IMR-90 (cell line): ENCODE data around the gene CALU. TPM values are rescaled to one million over a fixed set of nuclear protein-coding genes. Genes with fewer than 3 reads are reported as not detected.

Experiments used
- ATAC-seq: fragments of 200-7000 bp; cut with Tn5 transposase; 2 replicates; pipeline ENCODE4 v1.9.1; 2020; ENCODE audit warnings: low read depth, mild to moderate bottlenecking, moderate library complexity
- BruUV-seq: library from RNA; stranded (reverse); fragments of 400-500 nt; replicated peaks from 2 replicates; lab custom pipeline; 2021; lab: Mats Ljungman, UMichigan
- CTCF ChIA-PET: fragments of 300-600 bp; formaldehyde crosslinking; extraction: SDS; loops from one replicate; lab custom pipeline; 2021; ENCODE audit warnings: antibody characterized with exemption; lab: Yijun Ruan, JAX
- POLR2A ChIA-PET: fragments of 300-600 bp; sonication (Branson Sonifier 250); formaldehyde crosslinking; loops from one replicate; lab custom pipeline; 2022; ENCODE audit warnings: antibody characterized with exemption; ENCODE audit not compliant: unreplicated experiment; lab: Charles Lee
- DNase-seq: peaks from one replicate; pipeline ENCODE4 v3.0.0; 2013
- H2AFZ ChIP-seq: replicated peaks from 2 replicates; pipeline ENCODE3; 2013; ENCODE audit warnings: low read length, mild to moderate bottlenecking; ENCODE audit not compliant: poor library complexity
- H2AK5ac ChIP-seq: 2 replicates; pipeline ENCODE4 v1.6.1; 2013; ENCODE audit warnings: low read depth, low read length, inconsistent platforms
- H2AK9ac ChIP-seq: replicated peaks from 2 replicates; pipeline ENCODE3; 2013; ENCODE audit warnings: mild to moderate bottlenecking, low read depth, low read length, moderate library complexity; ENCODE audit not compliant: poor library complexity
- H2BK120ac ChIP-seq: 2 replicates; pipeline ENCODE4 v1.6.1; 2013; ENCODE audit warnings: low read depth, low read length, inconsistent platforms
- H2BK15ac ChIP-seq: 3 replicates; pipeline ENCODE4 v1.6.1; 2013; ENCODE audit warnings: low read depth, low read length, inconsistent platforms
- H2BK20ac ChIP-seq: 2 replicates; pipeline ENCODE4 v1.6.1; 2013; ENCODE audit warnings: low read depth, mild to moderate bottlenecking, inconsistent platforms, low read length, moderate library complexity
- H2BK5ac ChIP-seq: 2 replicates; pipeline ENCODE4 v1.6.1; 2013; ENCODE audit warnings: mild to moderate bottlenecking, low read depth, low read length, inconsistent platforms; ENCODE audit not compliant: poor library complexity, severe bottlenecking
- H3K14ac ChIP-seq: replicated peaks from 2 replicates; pipeline ENCODE4 v1.6.1; 2013; ENCODE audit warnings: low read depth, low read length, inconsistent platforms
- H3K18ac ChIP-seq: 2 replicates; pipeline ENCODE4 v1.6.1; 2013; ENCODE audit warnings: low read depth, low read length, control low read depth
- H3K23ac ChIP-seq: 2 replicates; pipeline ENCODE4 v1.6.1; 2013; ENCODE audit warnings: low read depth, low read length, inconsistent platforms
- H3K27ac ChIP-seq: 2 replicates; pipeline ENCODE4 v1.5.1; 2013; ENCODE audit warnings: mild to moderate bottlenecking, control low read depth, low read length; ENCODE audit not compliant: insufficient read depth
- H3K27me3 ChIP-seq: 2 replicates; pipeline ENCODE4 v1.6.1; 2013; ENCODE audit warnings: low read length; ENCODE audit not compliant: control insufficient read depth, insufficient read depth
- H3K36me3 ChIP-seq: 2 replicates; pipeline ENCODE4 v1.6.1; 2013; ENCODE audit warnings: low read length, mixed read lengths; ENCODE audit not compliant: control insufficient read depth, insufficient read depth
- H3K4ac ChIP-seq: 2 replicates; pipeline ENCODE4 v1.6.1; 2013; ENCODE audit warnings: low read depth, low read length, inconsistent platforms
- H3K4me1 ChIP-seq: 2 replicates; pipeline ENCODE4 v1.6.1; 2013; ENCODE audit warnings: low read length, mixed read lengths; ENCODE audit not compliant: control insufficient read depth, insufficient read depth
- H3K4me2 ChIP-seq: 2 replicates; pipeline ENCODE4 v1.6.1; 2013; ENCODE audit warnings: low read depth, mild to moderate bottlenecking, control low read depth, low read length, moderate library complexity
- H3K4me3 ChIP-seq: 2 replicates; pipeline ENCODE4 v1.5.1; 2013; ENCODE audit warnings: low read depth, mild to moderate bottlenecking, control low read depth, low read length, moderate library complexity; ENCODE audit not compliant: insufficient read depth
- H3K56ac ChIP-seq: 2 replicates; pipeline ENCODE4 v1.6.1; 2013; ENCODE audit warnings: low read length, inconsistent platforms; ENCODE audit not compliant: insufficient read depth; ENCODE audit errors: extremely low read depth
- H3K79me1 ChIP-seq, 2 experiments: 2 replicates each; pipeline ENCODE4 v1.6.1; 2013; ENCODE audit warnings: low read length in 2 of 2, inconsistent platforms in 1 of 2, low read depth in 1 of 2
- H3K9ac ChIP-seq: 2 replicates; pipeline ENCODE4 v1.6.1; 2013; ENCODE audit warnings: low read depth, low read length, control low read depth
- H3K9me1 ChIP-seq: 2 replicates; pipeline ENCODE4 v1.6.1; 2013; ENCODE audit warnings: low read length, inconsistent platforms; ENCODE audit not compliant: insufficient read depth
- H3K9me3 ChIP-seq: 2 replicates; pipeline ENCODE4 v1.6.1; 2013; ENCODE audit warnings: low read length; ENCODE audit not compliant: control insufficient read depth, insufficient read depth
- H4K20me1 ChIP-seq: 2 replicates; pipeline ENCODE4 v1.6.1; 2013; ENCODE audit warnings: low read length, inconsistent platforms; ENCODE audit not compliant: insufficient read depth
- H4K5ac ChIP-seq: 2 replicates; pipeline ENCODE4 v1.6.1; 2013; ENCODE audit warnings: mild to moderate bottlenecking, low read depth, low read length, control low read depth
- H4K8ac ChIP-seq, 2 experiments: 2 replicates each; pipeline ENCODE4 v1.6.1; 2013; ENCODE audit warnings: low read depth in 2 of 2, low read length in 2 of 2, control low read depth in 1 of 2, inconsistent platforms in 1 of 2
- H4K91ac ChIP-seq: 2 replicates; pipeline ENCODE4 v1.6.1; 2013; ENCODE audit warnings: low read depth, low read length, inconsistent platforms; ENCODE audit not compliant: insufficient read depth
- ELK1 ChIP-seq: fragments of 150-350 bp; IDR thresholded peaks from 2 replicates; pipeline ENCODE4 v1.6.1; 2016; ENCODE audit warnings: low read depth, mild to moderate bottlenecking, low read length, moderate library complexity, borderline replicate concordance
- RCOR1 ChIP-seq: IDR thresholded peaks from 2 replicates; pipeline ENCODE4 v1.6.1; 2012; ENCODE audit warnings: mild to moderate bottlenecking, low read length, improper control_type of control experiment; ENCODE audit not compliant: insufficient replicate concordance
- RFX5 ChIP-seq: IDR thresholded peaks from 2 replicates; pipeline ENCODE4 v1.8.0; 2012; ENCODE audit warnings: low read depth, mild to moderate bottlenecking, low read length, moderate library complexity
- WGBS, 2 experiments: methylation state at CpG; one replicate each; pipeline versions ENCODE4 v1.1.5 to v1.1.7; 2013; ENCODE audit warnings: missing lambda C conversion rate in 2 of 2; ENCODE audit not compliant: insufficient read length in 1 of 2; ENCODE audit errors: extremely low coverage in 2 of 2; 5-methylcytosine and 5-hydroxymethylcytosine counted together
- dilution Hi-C: fragments of 300-500 bp; cut with HindIII; formaldehyde crosslinking; loops from one replicate; pipeline ENCODE4 v1.14.3; 2018; ENCODE audit warnings: low sequenced_read_pairs; ENCODE audit not compliant: unreplicated experiment
- in situ Hi-C: fragments of 300-500 bp; cut with MboI; formaldehyde crosslinking; loops from 3 replicates; pipeline ENCODE4 v1.14.3; 2019; ENCODE audit warnings: low sequenced_read_pairs, inconsistent platforms, mixed read lengths
- intact Hi-C: fragments of 100-400 bp; cut with micrococcal nuclease; formaldehyde crosslinking; loops from 2 replicates; pipeline ENCODE4 v1.10.0; 2022
- polyA plus RNA-seq, 3 experiments: library from polyadenylated mRNA; depleted of rRNA; stranded (reverse); fragments of >200 nt; gene quantifications; 2 replicates each; pipeline ENCODE4 v1.2.3, GENCODE V29; 2012; ENCODE audit warnings: low replicate concordance in 1 of 3
- total RNA-seq: library from RNA; depleted of rRNA; stranded (reverse); fragments of >200 nt; gene quantifications from 2 replicates; pipeline ENCODE4 v1.2.3, GENCODE V29; 2012

Gene CALU
- total and polyA plus RNA-seq, 2 of the 4 experiments (the other 2 are of a cell fraction) = 421 to 525 TPM

DNA sequence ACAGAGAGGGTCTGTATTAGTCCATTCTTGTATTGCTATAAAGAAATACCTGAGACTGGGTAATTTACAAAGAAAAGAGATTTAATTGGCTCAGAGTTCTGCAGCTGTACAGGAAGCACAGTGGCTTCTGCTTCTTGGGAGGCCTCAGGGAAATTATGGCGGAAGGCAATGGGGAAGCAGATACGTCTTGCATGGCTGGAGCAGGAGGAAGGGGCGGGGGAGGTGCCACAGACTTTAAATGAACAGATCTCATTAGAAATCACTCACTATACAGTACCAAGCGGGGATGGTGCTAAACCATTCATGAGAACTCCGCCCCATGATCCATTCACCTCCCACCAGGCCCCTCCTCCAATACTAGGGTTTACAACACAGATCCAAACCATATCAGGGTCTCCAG, 3.7 kb upstream of the CALU start:
- no peak overlapping the region for H3K27ac ChIP-seq
- no peak overlapping the region for H3K4ac ChIP-seq
- no peak overlapping the region for H3K4me3 ChIP-seq
- BruUV-seq = no TSS peak
- ATAC-seq = no peak
- no peak overlapping the region for H2BK20ac ChIP-seq
- no peak overlapping the region for H3K9ac ChIP-seq
- H2AFZ ChIP-seq = no peak overlapping the region
- CTCF ChIA-PET = no interaction called here
- no peak for TF ChIP-seq ELK1
- TF ChIP-seq RCOR1 = no peak
- no peak for TF ChIP-seq RFX5
- H2AK9ac ChIP-seq = no peak overlapping the region
- peaks cover 5% of the 10 kb centered on the region; the same call in 1 of the 2 replicates for H3K9me1 ChIP-seq
- no peak overlapping the region for H3K4me2 ChIP-seq
- DNase-seq = no peak
- H3K18ac ChIP-seq = no peak overlapping the region
- no peak overlapping the region for H4K91ac ChIP-seq
- H3K14ac ChIP-seq = no peak overlapping the region
- H2BK5ac ChIP-seq = no peak overlapping the region
- dilution Hi-C loops = no loop called here
- WGBS, 2 experiments = no CpG with 5 or more reads among the region's 5 CpGs
- no peaks in the 10 kb centered on the region for H3K9me3 ChIP-seq
- H3K4me1 ChIP-seq = peaks cover 5% of the 10 kb centered on the region
- H2BK120ac ChIP-seq = no peak overlapping the region
- no peak overlapping the region for H2AK5ac ChIP-seq
- H4K5ac ChIP-seq = no peak overlapping the region
- intact Hi-C loops = no loop called here
- H4K8ac ChIP-seq = no peak overlapping the region
- peaks cover 13% of the 10 kb centered on the region for H4K20me1 ChIP-seq
- H2BK15ac ChIP-seq = no peak overlapping the region
- POLR2A ChIA-PET = no interaction called here
- H3K23ac ChIP-seq = no peak overlapping the region
- H3K56ac ChIP-seq = no peak overlapping the region
- no peaks in the 10 kb centered on the region for H3K36me3 ChIP-seq
- H3K79me1 ChIP-seq = peaks cover 0 to 6% of the 10 kb centered on the region in 2 experiments; a peak in 2 of 4 replicates
- in situ Hi-C loops = no loop called here
- peaks cover 19% of the 10 kb centered on the region for H3K27me3 ChIP-seq
